ENCODE data around the gene TBC1D8B. TPM values are rescaled to one million over a fixed set of nuclear protein-coding genes. Genes with fewer than 3 reads are reported as not detected.
"Not testable (repeated sequence)": the region's sequence is repeated elsewhere in the genome, so short reads cannot be mapped to it uniquely, and the experiment has no call there.

Gene TBC1D8B
- 1 to 10 TPM; 1.7 to 7.3 (median 2.2) TPM for total RNA-seq

- Histone ChIP-seq H3K4me1 (no peaks in the 10 kb centered on the region), H3K9me3 (no peaks in the 10 kb centered on the region), H3K36me3 (no peaks in the 10 kb centered on the region), H3K27me3 (no peaks in the 10 kb centered on the region), H3K4me3 (peak within 1 kb of the TSS; percentile 59), H3K27ac (no peak within 1 kb of the TSS)
- TF ChIP-seq, protein P1, sequence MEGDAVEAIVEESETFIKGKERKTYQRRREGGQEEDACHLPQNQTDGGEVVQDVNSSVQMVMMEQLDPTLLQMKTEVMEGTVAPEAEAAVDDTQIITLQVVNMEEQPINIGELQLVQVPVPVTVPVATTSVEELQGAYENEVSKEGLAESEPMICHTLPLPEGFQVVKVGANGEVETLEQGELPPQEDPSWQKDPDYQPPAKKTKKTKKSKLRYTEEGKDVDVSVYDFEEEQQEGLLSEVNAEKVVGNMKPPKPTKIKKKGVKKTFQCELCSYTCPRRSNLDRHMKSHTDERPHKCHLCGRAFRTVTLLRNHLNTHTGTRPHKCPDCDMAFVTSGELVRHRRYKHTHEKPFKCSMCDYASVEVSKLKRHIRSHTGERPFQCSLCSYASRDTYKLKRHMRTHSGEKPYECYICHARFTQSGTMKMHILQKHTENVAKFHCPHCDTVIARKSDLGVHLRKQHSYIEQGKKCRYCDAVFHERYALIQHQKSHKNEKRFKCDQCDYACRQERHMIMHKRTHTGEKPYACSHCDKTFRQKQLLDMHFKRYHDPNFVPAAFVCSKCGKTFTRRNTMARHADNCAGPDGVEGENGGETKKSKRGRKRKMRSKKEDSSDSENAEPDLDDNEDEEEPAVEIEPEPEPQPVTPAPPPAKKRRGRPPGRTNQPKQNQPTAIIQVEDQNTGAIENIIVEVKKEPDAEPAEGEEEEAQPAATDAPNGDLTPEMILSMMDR (IDR thresholded peaks at IDR 0.05) = no peak
- TF ChIP-seq POLR2AphosphoS5 (IDR thresholded peaks at IDR 0.05) = no peak
- TF ChIP-seq EP300 (IDR thresholded peaks at IDR 0.05) = no peak
- no peak for TF ChIP-seq POLR2A (IDR thresholded peaks at IDR 0.05)
- 25% methylated on average over 36 of the region's 36 CpGs for WGBS
- DNase-seq (ENCODE audit: low spot score in 2 of 2) = peak; percentile 78 to 84
Observed at GRCh38 chrX:106802388-106803275, at the start of gene TBC1D8B. TBC1D8B (plus strand) TSS chrX:106802673; CDS start chrX:106802854, 181 bp downstream.

GRCh38 chrX:106769288-106769687, 33.2 kb upstream of the TBC1D8B start:
- H3K27ac ChIP-seq; DNase-seq (ENCODE audit: low spot score in 2 of 2); H3K4me1 ChIP-seq; H3K4me3 ChIP-seq; H3K9me3 ChIP-seq; H3K36me3 ChIP-seq; H3K27me3 ChIP-seq: not testable (repeated sequence)
- 63% methylated on average over 1 of the region's 1 CpG for WGBS

GRCh38 chrX:106774981-106775380, 27.5 kb upstream of the TBC1D8B start:
- DNase-seq (ENCODE audit: low spot score in 2 of 2) = no peak
- Histone ChIP-seq H3K9me3 (no peaks in the 10 kb centered on the region), H3K27ac (no peak overlapping the region), H3K27me3 (no peaks in the 10 kb centered on the region), H3K4me1 (no peaks in the 10 kb centered on the region), H3K36me3 (no peaks in the 10 kb centered on the region), H3K4me3 (no peak overlapping the region)
- 72% methylated on average over 2 of the region's 2 CpGs for WGBS
- TF ChIP-seq POLR2A (IDR thresholded peaks at IDR 0.05) = no peak
- TF ChIP-seq, protein P1 (IDR thresholded peaks at IDR 0.05) = no peak
- TF ChIP-seq POLR2AphosphoS5 (IDR thresholded peaks at IDR 0.05) = no peak
- no peak for TF ChIP-seq EP300 (IDR thresholded peaks at IDR 0.05)

DNA sequence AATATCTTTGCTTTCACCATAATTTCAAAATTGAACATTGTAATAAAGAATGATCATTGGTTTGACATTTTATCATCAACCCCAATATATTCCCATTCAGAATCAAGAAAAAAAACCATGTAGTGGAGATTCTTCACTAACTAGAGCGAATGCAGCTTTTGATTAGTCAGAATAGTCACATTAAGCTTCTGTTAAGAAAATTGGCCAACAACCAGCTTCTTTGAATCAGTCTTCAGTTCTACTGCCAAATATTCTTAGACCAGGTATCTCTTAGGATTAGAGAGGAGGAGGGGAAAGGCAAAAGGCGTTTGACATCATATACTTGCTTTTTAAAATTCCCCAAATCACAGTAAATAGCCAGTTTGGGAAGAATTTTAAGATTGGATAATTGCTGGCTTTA, 22.2 kb upstream of the TBC1D8B start:
- Histone ChIP-seq H3K36me3 (no peaks in the 10 kb centered on the region), H3K27ac (no peak overlapping the region)
- WGBS = 21% methylated on average over 2 of the region's 2 CpGs

DNA sequence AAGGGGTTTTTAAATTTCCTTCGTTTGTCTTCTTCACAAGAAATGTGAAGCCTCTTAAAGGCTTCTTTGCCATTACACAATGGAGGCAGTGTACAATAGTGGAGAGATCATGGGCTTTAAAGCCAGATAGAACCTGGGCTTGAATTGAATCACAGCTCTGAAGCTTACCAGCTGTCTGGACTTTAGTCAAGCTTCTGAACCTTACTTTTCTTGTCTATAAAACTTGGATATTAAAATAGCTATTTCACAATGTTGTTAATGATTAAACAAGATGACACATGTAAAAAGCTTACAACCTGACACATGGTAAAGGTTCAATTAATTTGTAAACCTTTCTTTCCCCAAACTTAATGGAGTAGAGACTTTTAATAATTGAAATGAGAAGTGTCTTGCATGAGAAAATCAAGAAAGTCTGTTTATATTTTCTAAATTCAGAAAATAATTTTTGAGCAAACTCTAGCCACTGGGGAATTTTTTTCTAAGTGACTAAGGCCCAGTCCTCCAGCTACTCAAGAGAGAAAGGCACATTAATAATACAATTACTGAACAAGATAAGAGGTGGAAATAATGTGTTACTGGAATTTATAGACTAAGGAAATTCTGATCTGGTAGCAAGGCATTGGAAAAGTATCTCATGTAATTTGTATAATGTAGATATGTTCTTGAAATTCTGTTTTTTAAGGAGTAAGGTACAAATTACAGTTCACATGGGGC, 21.7 kb upstream of the TBC1D8B start:
- Histone ChIP-seq H3K4me1 (peaks cover 2% of the 10 kb centered on the region), H3K36me3 (no peaks in the 10 kb centered on the region), H3K27ac (no peak overlapping the region), H3K4me3 (no peak overlapping the region), H3K27me3 (no peaks in the 10 kb centered on the region), H3K9me3 (no peaks in the 10 kb centered on the region)
- DNase-seq (ENCODE audit: low spot score in 2 of 2) = no peak
- TF ChIP-seq EP300 (IDR thresholded peaks at IDR 0.05) (no peak), POLR2A (IDR thresholded peaks at IDR 0.05) (no peak), POLR2AphosphoS5 (IDR thresholded peaks at IDR 0.05) (no peak)
- TF ChIP-seq, protein P1 (IDR thresholded peaks at IDR 0.05) = no peak
- 26% methylated on average over 1 of the region's 1 CpG for WGBS

More for the DNA sequence above, 22.2 kb upstream of the TBC1D8B start:
- DNase-seq (ENCODE audit: low spot score in 2 of 2) = no peak
- Histone ChIP-seq H3K9me3 (no peaks in the 10 kb centered on the region), H3K4me3 (no peak overlapping the region), H3K27me3 (no peaks in the 10 kb centered on the region), H3K4me1 (peaks cover 2% of the 10 kb centered on the region)
- TF ChIP-seq POLR2AphosphoS5 (IDR thresholded peaks at IDR 0.05) = no peak
- TF ChIP-seq EP300 (IDR thresholded peaks at IDR 0.05) = no peak
- no peak for TF ChIP-seq POLR2A (IDR thresholded peaks at IDR 0.05)
- TF ChIP-seq, protein P1 (IDR thresholded peaks at IDR 0.05) = no peak

All from suprapubic skin (tissue), 4 donors.